GM18909 (cell line): ENCODE measurements around the gene UCP2.

Experiments
- ATAC-seq: cut with Tn5 transposase; IDR thresholded peaks from one replicate; pipeline ENCODE4 v1.9.1; 2021; ENCODE audit warnings: mild to moderate bottlenecking; ENCODE audit not compliant: unreplicated experiment, poor library complexity

UCP2 gene

DNA sequence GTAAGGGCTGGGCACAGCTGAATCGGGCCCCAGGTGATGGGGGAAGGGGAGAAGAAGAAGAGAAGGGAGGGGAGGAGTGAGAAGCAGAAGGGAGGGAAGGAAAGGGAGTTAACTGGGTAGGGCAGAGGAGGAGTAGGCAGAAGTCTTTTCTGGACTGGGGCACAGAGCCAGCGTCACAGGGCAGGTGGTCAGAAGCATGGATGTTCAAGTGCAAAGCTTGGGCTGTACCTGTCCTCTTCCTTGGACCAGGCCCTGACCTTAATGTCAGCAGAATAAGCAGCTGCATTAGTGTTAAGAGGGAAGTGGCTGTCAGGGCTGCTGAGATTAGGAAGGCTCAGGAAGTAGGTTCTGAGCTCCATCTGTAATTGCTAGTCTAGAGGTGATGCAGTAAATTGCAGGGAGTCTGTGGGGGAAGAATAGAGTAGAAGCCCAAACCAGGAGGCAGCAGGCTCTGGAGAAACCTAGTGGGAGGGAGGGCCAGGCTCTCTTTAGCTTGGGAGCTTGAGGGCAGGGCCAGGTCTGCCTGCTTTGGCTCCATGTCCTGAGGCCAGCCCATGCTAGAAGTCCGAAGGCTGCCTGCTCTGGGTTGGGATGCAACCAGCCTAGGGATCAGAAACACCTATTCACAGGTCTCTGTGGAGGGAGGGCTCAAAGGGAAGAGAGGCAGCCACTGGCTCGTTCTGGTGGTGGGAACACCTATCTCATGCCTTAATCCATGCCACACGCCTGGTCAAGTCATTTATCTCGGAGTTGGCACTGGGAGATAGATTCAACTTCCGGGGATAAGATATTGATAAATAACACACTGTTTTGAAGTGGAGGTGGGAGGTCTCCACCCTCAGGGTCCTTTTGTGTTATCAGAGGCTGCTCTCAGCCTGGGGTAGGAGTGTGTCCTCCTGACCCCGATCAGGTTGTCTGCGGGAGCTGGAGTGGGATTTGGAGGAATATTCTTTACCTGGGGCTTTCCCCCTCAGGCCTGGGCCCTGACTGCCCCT lies 28.0 kb upstream of the UCP2 start:
- no peak for ATAC-seq

DNA sequence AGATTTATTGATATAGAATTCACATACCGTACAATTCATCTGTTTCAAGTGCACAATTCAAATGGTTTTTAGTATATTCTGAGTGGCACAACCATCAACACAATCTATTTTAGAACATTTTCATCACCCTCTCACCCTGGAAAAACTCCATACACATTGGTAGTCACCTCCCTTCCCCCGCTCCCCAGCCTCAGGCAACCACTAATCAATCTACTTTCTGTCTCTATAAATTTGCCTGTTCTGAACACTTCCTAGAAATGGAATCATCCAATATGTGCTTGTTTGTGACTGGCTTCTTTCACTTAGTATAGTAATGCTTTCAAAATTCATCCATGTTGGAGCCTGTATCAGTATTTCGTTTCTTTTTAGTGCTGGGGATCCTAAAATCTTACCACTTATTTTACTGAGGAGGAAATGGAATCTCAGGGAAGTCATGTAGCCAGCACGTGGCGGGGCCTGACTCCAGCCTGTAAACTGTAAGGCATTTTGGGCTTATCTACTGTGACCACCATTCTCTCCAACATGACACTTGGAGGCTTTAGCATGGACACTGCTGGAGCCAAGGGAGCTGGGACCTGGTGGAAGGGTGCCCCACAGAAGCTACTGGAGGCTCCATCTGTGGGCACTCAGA lies 27.1 kb upstream of the UCP2 start:
- no peak for ATAC-seq

DNA sequence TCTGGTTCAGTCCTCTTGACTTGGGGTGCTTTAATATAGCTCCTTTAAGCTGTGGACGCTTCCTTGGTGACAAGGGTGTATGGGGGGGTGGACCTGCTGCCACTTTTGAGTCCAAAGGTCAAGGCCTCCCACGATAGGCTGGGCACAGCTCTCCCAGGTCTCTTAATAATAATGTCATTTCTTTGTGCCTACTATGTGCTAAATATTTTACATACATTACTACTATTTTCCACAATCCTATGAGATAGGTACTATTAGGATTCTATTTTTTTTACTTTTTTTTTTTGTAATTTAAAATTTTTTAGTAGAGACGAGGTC lies 26.5 kb upstream of the UCP2 start:
- ATAC-seq: no peak

DNA sequence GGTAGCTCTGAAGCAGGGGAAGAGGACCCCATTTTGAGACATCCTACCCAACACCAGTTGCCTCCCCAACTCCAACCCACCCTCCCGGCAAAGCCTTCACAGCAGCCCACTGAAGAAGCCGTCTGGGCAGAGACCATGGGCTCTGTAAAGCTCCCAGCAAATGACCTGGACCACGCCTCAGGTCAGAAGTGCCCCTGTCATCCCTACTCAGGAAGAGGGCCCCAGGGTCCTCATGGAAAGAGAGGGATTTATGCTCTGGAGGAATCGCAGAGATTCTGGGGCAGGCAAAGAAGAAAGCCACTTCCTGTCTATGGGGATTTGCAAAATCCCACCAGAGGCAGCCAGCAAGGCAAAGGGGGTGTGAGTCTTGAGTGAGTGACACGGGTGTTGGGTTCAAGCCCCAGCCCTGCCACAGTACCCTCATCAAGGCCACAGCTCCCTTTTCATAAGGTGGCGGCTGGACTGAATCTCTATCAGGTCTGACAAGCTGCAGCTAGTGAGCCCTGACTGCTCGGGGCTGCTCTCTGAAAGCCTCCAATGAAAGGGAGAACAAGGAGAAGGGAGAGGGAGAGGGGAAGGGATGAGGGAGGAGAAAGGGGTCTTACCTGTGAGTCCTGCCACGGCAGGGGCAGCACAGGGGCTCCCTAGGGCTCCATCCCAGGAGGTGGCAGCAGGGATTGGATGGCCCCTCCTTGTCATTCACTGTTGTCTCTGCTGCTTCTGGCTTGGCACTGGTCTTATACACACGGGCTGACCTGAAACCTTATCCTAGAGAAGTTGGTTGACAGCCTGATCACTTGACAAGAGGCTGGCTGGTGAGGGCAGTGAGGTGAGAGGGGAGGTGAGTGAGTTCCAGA lies 26.0 kb upstream of the UCP2 start, which contains the start of gene UCP3:
TSS of gene UCP3 (minus strand) at position 713 of the 857 bp plus-strand sequence. CDS start 2,043 bp downstream, outside the sequence.
- ATAC-seq: no peak

DNA sequence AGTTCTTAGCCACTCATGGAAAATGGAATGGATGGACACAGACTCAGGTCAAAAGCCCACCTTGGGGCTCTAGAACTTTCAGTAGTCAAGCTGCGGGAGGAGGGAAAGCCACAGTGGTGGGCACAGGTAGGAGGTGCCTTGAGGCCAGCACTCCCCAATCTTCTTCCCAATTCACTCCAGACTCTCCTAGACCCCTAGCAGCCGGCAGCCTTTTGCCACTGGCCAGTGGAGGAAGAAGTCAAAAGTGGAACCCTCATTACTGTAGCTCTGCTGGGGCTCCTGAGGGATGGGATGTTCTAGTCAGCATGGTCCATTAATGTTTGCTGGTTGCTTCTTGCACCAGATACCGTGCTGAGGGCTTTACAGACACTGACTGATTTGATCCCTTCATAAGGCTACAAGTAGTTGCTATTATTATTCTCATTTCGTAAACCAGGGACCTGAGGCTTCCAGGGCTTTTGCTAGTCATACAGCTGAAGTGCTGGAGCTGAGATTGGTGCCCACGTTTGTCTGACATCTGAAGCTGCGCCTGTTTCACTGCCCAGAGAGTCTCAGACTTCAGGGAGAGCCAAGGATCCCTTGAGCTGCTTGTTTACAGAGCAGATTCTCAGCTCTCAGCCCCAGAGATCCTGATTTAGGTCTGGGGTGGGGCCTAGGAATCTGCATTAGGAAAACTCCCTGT lies 25.2 kb upstream of the UCP2 start:
- no peak for ATAC-seq

DNA sequence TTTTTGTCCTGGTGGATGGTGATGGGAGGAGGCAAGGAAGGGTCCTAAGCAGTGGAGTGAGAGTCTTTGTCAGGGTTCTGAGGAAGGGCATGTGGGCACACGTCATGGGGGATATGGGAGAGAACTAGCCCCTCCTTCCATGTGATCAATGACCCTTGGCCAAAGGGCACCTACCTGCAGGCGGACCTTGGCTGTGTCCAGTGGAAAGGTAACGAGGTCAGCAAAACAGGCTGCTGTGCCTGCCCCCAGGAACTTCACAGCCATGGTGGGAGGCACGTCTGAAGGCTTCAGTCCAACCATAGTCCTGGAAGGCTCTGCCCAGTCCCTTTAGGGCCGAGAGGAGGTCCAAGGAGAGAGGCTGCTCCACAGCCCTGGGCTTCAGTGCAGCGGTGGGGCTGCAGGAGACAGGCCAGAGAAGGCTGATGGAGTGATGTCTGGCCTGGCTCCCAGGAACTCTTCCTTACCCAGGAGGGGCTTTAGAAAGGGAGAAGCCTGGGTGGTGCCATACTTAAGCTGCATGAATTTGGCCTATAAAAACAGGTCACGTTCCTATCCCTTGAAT lies 24.2 kb upstream of the UCP2 start:
- no peak for ATAC-seq

DNA sequence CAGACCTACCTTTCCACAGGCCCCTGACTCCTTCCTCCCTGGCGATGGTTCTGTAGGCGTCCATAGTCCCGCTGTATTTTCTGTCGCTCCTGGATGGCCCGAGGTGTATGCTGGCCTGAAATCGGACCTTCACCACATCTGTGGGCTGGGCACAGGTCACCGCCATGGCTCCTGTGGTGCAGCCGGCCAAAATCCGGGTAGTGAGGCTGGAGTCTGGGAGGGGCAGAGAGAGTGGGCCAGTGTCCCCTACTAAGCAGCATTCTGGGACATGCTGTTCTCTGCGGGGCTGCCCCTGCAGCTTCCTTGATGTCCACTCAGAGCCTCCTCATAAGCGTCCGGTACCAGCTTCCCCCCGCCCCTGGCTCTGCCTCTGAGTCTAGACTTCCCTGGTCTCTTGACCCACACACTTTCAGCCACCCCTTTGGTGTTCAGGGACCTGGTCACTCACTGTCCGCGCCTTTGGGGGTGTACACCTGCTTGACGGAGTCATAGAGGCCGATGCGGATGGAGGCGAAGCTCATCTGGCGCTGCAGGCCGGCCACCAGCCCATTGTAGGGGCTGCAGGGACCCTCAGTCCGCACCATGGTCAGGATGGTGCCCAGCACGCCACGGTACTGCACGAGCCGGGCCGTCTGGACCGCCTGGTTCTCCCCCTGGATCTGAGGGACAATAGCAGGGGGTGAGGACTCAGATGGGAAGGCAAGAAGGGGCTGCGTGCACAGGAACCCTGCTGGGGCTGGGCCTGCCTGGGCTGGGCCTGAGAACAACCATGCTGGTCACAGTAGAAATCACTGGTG lies 23.3 kb upstream of the UCP2 start:
- ATAC-seq: no peak

DNA sequence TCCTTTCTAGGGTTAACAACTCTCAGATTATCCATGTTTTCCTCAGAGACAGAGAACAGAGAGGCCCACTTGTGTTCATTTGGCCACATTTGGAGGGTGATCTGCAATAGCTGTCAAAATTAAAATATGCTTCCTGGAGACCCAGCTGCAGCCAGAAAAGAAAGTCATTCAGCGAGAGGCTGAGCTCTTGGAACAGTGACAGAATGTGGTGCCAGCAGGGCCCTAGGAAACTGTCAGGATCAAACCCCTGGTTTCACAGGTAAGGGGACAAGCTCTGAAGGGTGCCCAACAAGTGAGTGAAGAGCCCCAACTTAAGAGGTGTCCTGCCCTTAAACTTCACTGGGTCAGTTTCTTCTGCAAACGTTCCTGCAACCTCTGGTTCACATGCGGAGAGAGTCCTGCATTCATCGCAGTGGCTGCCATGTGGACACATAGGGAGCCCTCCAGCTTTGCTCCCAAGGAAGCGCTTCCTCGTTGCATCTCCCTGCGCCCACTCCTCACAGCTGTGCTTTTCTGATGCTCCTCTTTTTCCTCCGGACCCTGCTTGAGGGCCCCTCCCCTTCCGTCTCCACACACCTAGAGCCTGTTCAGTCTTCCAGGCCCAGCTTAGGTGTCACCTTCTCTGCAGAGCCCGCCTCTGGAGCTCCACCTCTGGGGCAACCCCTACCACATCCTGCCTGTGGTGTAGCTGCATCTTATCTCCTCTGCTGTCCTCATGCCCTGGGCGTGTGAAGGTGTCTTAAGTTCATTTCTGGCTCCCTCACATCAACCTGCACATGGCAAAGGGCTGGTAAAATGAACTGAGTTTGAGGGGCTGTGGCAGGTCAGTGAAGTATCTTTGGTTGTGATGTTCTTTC lies 22.3 kb upstream of the UCP2 start:
- ATAC-seq: peak; percentile 67

DNA sequence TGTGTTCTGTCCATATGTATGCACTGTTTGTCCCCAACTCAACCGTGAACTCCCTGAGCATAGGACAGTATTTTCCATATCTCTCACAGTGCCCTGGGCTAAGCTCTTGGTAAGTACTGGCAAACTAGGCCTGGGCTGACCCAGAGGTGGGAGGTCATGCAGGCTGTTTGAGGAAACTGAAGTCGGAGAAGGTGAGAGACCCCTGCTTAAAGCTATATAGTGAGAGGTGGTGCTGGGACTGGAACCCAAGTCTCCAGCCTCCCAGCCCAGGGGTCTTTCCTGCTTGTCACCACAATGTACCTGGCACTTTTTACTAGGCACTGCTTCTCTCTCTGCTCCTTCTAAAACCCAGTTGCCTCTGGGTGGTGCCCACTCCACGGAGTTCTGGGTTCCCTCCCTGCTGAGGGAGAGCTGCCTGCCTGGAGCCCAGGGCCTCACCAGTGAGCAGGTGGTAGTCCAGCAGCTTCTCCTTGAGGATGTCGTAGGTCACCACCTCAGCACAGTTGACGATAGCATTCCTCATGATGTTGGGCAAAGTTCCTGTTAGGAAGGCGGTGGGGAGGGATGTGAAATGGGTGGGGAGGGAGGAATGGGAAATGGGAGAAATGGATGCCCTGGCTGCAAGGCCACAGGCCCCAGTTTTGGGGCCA lies 21.5 kb upstream of the UCP2 start:
- ATAC-seq: no peak

DNA sequence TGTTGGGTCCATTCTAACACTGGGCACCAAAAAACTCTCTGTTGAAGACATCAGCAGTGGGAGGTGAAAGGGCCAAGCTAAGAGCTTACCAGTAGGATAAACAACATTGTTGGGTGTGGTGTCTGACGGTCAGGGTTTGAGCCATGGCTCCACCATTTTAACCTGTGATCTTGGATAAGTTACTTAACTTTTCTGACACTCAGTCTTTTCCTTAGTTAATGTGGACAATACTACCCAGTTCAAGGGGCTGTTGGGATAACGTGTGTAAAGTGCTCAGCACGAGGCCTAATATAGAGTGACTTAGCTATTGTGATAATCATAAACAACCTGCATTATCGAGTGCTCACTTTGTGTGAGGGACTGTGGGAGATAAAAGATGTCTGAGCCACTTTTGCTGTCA lies 20.2 kb upstream of the UCP2 start:
- ATAC-seq: no peak

DNA sequence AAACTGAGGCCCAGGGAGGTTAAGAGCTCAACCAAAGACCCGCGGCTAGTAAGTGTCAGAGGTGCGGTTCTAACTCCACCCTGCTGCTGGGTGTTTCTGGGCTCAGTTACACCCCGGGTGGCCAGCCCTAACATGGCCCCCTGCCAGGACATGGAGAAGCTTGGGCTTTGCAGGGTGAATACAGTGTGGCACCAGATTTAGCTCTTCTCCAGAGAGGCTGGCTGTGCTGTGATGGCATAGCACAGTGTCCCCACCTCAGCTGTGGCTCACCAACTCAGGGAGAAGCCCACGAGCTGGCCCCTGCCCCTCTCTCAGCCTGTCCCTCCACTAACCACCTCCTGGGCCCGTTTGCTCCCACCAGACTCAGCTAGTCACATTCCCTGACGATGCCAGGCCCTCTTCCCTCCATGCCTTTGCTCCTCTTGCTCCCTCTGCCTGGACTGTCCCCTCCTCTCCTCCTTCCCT lies 19.2 kb upstream of the UCP2 start:
- ATAC-seq: no peak

DNA sequence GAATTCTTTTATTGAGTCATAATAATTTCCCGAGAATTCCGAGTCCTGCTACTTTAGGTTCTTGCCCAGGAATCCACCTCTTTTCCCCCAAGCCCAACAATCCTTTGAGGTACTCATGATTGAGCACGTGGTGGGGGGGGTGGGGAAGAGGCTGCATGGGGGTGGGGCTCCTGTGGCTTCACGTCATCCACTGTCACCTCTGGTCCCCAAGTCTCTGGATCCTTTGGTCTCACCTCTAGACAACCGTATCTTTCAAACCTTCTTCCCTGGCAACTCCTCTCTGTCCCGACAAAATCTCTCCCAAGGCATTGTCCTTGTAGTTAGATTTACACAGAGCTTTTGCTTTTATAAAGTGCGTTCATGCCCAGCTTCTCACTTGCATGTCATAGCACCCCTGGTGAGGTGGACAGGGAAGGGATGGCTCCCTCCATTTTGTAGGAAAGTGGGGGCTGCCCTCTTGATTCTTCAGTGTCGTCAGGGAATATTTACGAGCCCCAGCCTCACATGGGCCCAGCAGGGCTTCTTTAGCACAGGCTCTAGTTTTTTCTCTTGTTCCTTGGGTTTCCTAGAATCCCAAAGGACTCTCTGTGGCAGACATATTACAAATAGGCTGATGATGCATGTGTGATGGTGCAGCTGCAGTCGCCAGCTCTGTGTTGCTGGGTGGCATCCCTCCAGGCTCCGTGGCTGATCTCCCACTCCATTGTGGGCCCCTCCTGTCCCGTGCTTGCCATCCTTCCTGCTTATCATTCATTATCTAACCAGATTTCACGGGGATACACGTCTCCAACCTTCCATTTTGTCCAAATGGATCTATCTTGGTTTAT lies 17.9 kb upstream of the UCP2 start:
- no peak for ATAC-seq

DNA sequence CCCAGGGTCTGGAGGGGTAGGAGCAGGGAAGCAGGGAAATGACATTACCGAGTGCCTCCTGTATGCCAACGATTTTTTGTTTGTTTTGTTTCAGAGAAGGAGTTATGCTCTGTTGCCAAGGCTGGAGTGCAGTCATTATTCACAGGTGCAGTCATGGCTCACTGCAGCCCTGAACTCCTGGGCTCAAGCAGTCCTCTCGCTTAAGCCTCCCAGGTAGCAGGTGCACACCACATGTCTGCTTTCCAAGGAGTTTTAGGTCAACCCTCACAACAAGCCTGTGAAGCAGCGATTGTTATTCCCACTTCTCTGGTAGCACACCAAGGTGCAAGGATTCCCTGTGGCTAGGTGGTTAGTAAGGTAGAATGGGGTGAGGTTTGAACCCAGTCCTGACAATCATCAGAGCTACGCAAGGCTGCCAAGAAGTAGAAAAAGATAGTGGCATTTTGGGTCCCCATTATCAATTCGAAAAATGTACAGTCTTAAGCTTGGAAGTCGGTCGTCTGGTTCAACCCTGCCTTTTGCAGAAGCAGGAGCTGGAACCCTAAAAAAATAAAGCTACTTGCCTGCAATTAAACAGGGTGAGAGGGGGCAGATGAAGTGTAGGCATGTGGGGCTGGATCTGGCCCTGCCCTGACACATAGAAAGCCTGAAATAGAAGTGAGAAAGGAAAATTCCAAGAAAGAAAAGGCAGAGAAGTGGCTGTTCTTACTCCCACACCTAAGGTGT lies 17.1 kb upstream of the UCP2 start:
- ATAC-seq: no peak

DNA sequence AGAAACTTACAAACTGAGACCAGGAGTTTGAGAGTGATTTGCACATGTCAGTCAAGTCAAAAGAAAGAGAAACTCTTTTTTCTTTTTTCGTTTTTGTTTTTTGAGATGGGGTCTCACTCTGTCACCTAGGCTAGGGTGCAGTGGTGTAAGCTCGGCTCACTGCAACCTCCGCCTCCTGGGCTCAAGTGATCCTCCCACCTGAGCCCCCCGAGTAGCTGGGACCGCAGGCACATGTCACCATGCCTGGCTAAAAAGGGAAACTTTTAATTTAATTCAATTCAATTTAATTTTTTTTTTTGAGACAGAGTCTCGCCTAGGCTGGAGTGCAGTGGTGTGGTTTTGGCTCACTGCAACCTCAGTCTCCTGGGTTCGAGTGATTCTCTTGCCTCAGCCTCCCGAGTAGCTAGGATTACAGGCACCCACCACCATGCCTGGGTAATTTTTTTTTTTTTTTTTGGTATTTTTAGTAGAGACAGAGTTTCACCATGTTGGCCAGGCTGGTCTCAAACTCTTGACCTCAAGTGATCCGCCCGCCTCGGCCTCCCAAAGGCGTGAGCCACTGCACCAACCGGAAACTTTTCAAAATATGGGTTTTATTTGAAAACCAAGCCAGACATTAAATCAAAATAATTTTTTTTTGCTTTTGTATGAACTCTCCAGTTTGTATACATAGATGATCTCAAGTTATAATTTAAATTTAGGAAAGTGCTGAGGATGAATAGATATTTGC lies 16.4 kb upstream of the UCP2 start:
- no peak for ATAC-seq

DNA sequence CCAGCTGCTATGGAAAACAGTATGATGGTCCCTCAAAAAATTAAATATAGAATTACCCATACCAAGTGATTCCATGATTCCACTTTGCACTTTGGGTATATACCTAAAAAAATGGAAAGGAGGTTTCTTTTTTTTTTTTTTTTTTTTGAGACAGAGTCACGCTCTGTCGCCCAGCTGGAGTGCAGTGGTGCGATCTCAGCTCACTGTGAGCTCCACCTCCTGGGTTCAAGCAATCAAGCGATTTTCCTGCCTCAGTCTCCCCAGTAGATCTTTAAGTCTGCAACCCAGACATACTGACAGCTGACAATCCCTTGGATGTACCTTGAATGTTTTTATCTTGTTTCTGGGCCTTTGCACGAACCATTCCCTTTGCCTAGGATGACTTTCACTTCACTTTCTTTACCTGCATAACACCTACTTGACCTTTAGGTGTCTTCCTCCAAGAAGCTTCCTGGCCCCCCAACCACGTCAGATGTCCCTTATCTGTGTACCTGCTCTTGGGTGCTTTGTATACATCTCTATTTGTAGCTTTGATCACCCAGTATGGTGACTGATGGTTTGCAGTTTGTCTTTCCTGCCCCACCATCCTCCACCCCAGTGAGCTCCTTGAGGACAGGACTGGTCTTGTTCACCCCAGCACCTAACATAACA lies 14.6 kb upstream of the UCP2 start:
- no peak for ATAC-seq
